T-helper 22 cell (primary cell): ENCODE results near the gene SLC28A1.
"Not testable (repeated sequence)": the region's sequence is repeated elsewhere in the genome, so short reads cannot be mapped to it uniquely, and the experiment has no call there.

Source experiments
- DNase-seq: peaks from one replicate; pipeline ENCODE4 v3.0.0-alpha.2; 2020; ENCODE audit warnings: low read depth

SLC28A1 gene

GRCh38 chr15:84970843-84971242 lies 86.4 kb downstream of the SLC28A1 start:
- DNase-seq, result no peak

GRCh38 chr15:84973492-84974460 lies 89.3 kb downstream of the SLC28A1 start:
- DNase-seq, result no peak

- no peak for DNase-seq
These were observed 91.4 kb downstream of the SLC28A1 start for GRCh38 chr15:84975871-84976351.

GRCh38 chr15:84976746-84977345 lies 92.4 kb downstream of the SLC28A1 start:
- no peak for DNase-seq

GRCh38 chr15:84979651-84980050 lies 95.2 kb downstream of the SLC28A1 start:
- DNase-seq, result no peak

GRCh38 chr15:84980196-84981053 lies 96.0 kb downstream of the SLC28A1 start:
- peak; percentile 82 for DNase-seq

- DNase-seq, result peak; percentile 92
These were observed 96.7 kb downstream of the SLC28A1 start for GRCh38 chr15:84981054-84981710.

- DNase-seq, result peak; percentile 62
These were observed 97.3 kb downstream of the SLC28A1 start, which contains the start of gene PDE8A for GRCh38 chr15:84981711-84982300. Gene PDE8A, plus strand, starts transcription at chr15:84981856. Its CDS starts 307 bp downstream, at chr15:84982163.

GRCh38 chr15:84982301-84982920 lies 97.9 kb downstream of the SLC28A1 start:
- DNase-seq, result peak; percentile 56

- DNase-seq, result no peak
These were observed 98.8 kb downstream of the SLC28A1 start for GRCh38 chr15:84983294-84983693.

GRCh38 chr15:84983711-84984110 lies 99.2 kb downstream of the SLC28A1 start:
- no peak for DNase-seq

- no peak for DNase-seq
These were observed 100.7 kb downstream of the SLC28A1 start for GRCh38 chr15:84985158-84985557.

GRCh38 chr15:84987351-84987750 lies 102.9 kb downstream of the SLC28A1 start:
- DNase-seq, result not testable (repeated sequence)

- DNase-seq, result no peak
These were observed 103.6 kb downstream of the SLC28A1 start for GRCh38 chr15:84987949-84988624.

- DNase-seq, result no peak
These were observed 104.6 kb downstream of the SLC28A1 start for GRCh38 chr15:84988909-84989644.

GRCh38 chr15:84990507-84990906 lies 106.0 kb downstream of the SLC28A1 start:
- no peak for DNase-seq

- DNase-seq, result no peak
These were observed 106.7 kb downstream of the SLC28A1 start for GRCh38 chr15:84991014-84991712.

GRCh38 chr15:84992157-84992944 lies 107.9 kb downstream of the SLC28A1 start:
- no peak for DNase-seq
